ENCODE results near the gene BMP7.

DNA sequence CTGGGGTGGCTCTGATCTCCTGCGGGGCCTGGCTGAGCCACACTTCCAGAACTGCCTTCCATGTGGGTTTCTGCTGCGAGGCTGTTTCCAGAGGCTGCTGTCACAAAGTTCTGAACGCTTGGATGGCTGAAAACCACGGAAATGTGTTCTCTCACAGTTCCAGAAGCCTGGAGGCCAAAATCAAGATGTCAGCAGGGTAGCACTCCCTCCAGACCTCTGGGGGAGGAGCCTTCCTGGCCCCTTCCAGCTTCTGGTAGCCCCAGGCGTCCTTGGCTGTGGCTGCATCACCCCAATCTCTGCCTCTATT, 23.7 kb upstream of the BMP7 start:
- TF ChIP-seq POLR2AphosphoS5 (IDR thresholded peaks at IDR 0.05; ENCODE audit: low read depth, low read length) (no peak), TAF1 (IDR thresholded peaks at IDR 0.05; ENCODE audit: low read depth, low read length) (no peak), POLR2A (IDR thresholded peaks at IDR 0.05; ENCODE audit: low read depth, low read length) (no peak), POU2F2 (IDR thresholded peaks at IDR 0.05; ENCODE audit: low read depth, low read length) (no peak), PAX5 (IDR thresholded peaks at IDR 0.05; ENCODE audit: insufficient read depth, low read length, severe bottlenecking) (no peak)

Data from GM12891 (cell line).